K562 (cell line): ENCODE data around the gene BARX2. TPM values are rescaled to one million over a fixed set of nuclear protein-coding genes. Genes with fewer than 3 reads are reported as not detected.

ENCODE experiments used
- ATAC-seq: fragments of 200-7000 bp; cut with Tn5 transposase; 3 replicates; pipeline ENCODE4 v1.9.1; 2020; ENCODE audit warnings: moderate library complexity
- BruUV-seq: library from RNA; stranded (reverse); fragments of 400-500 nt; replicated peaks from 2 replicates; lab custom pipeline; 2021; lab: Mats Ljungman, UMichigan
- CTCF ChIA-PET: fragments of 300-600 bp; formaldehyde crosslinking; extraction: SDS; loops from one replicate; lab custom pipeline; 2021; ENCODE audit warnings: low intra/inter-chr PET ratio; lab: Yijun Ruan, JAX
- POLR2A ChIA-PET: fragments of 300-600, 350-650 bp; sonication (Branson Sonifier 250); formaldehyde crosslinking; extraction: SDS; loops from one replicate; lab custom pipeline; 2021; ENCODE audit warnings: antibody characterized with exemption, inconsistent platforms; lab: Yijun Ruan, JAX
- DNase-seq, 4 experiments: peaks; one replicate each; pipeline versions ENCODE4 v3.0.0 to v3.0.0-alpha.2; 2011 to 2018; ENCODE audit warnings: low spot score in 3 of 4, mixed read lengths in 3 of 4; ENCODE audit errors: extremely low read depth in 1 of 4
- FAIRE-seq: peaks from 2 replicates; lab custom pipeline; 2011; peaks lifted over from hg19 to GRCh38; lab: Jason Lieb, UNC
- H2AFZ ChIP-seq: 2 replicates; pipeline ENCODE4 v1.6.0; 2011; ENCODE audit warnings: low read depth, low read length, control low read depth, inconsistent platforms
- H3K27ac ChIP-seq: fragments of 200-600 bp; 3 replicates; pipeline ENCODE4 v1.8.0; 2011; ENCODE audit warnings: low read depth, mild to moderate bottlenecking, control low read depth, inconsistent platforms, low read length, moderate library complexity, mixed read lengths; ENCODE audit errors: extremely low read depth
- H3K27me3 ChIP-seq, 2 experiments: fragments of 300-600 bp in 1 of 2; 2 replicates in 1 of 2; 3 replicates in 1 of 2; pipeline versions ENCODE4 v1.6.0 to v1.8.0; 2011; ENCODE audit warnings: inconsistent platforms in 2 of 2, low read length in 2 of 2, mild to moderate bottlenecking in 1 of 2, mixed read lengths in 1 of 2, moderate library complexity in 1 of 2; ENCODE audit not compliant: control insufficient read depth in 2 of 2, insufficient read depth in 2 of 2
- H3K36me3 ChIP-seq: fragments of 300-600 bp; 3 replicates; pipeline ENCODE4 v1.8.0; 2011; ENCODE audit warnings: mild to moderate bottlenecking, low read length, inconsistent platforms; ENCODE audit not compliant: control insufficient read depth, insufficient read depth
- H3K4me1 ChIP-seq, 2 experiments: fragments of 200-600 bp in 1 of 2; replicated peaks in 1 of 2; 2 replicates in 1 of 2; 3 replicates in 1 of 2; pipeline versions ENCODE4 v1.5.1 to v1.8.0; 2011; ENCODE audit warnings: inconsistent platforms in 2 of 2, low read length in 2 of 2, mild to moderate bottlenecking in 1 of 2, mixed read lengths in 1 of 2, moderate library complexity in 1 of 2; ENCODE audit not compliant: control insufficient read depth in 2 of 2, insufficient read depth in 2 of 2
- H3K4me2 ChIP-seq: 2 replicates; pipeline ENCODE4 v1.6.1; 2011; ENCODE audit warnings: low read length, control low read depth, inconsistent platforms, mixed read lengths; ENCODE audit not compliant: insufficient read depth
- H3K4me3 ChIP-seq: fragments of 200-600 bp; sonication (generic), shearing (Covaris generic); 2 replicates; pipeline ENCODE4 v1.5.1; 2016; ENCODE audit warnings: control low read depth, inconsistent platforms
- H3K79me2 ChIP-seq: fragments of 200-600 bp; 3 replicates; pipeline ENCODE4 v1.8.0; 2011; ENCODE audit warnings: low read length, inconsistent platforms; ENCODE audit not compliant: control insufficient read depth, insufficient read depth
- H3K9ac ChIP-seq, 2 experiments: 2 replicates each; pipeline versions ENCODE4 v1.6.0 to v1.6.1; 2011; ENCODE audit warnings: low read depth in 2 of 2, low read length in 2 of 2, control low read depth in 1 of 2, inconsistent platforms in 1 of 2, mild to moderate bottlenecking in 1 of 2, mixed read lengths in 1 of 2; ENCODE audit not compliant: insufficient read depth in 1 of 2
- H3K9me1 ChIP-seq: one replicate; pipeline ENCODE4 v1.6.0; 2011; ENCODE audit warnings: inconsistent platforms, mild to moderate bottlenecking, low read length, moderate library complexity; ENCODE audit not compliant: control insufficient read depth, insufficient read depth
- H3K9me3 ChIP-seq: replicated peaks from 2 replicates; pipeline ENCODE4 v1.5.1; 2011; ENCODE audit warnings: low read depth, low read length, inconsistent platforms; ENCODE audit not compliant: control insufficient read depth, insufficient read depth
- H4K20me1 ChIP-seq: replicated peaks from 2 replicates; pipeline ENCODE4 v1.6.1; 2011; ENCODE audit warnings: low read length, inconsistent platforms, mixed read lengths; ENCODE audit not compliant: control insufficient read depth, insufficient read depth
- CEBPB ChIP-seq: fragments of 450-650 bp; IDR thresholded peaks from 2 replicates; pipeline ENCODE4 v1.6.1; 2016; ENCODE audit warnings: missing genetic modification characterization, missing compliant biosample characterization
- ELF2 ChIP-seq: fragments of 250-450 bp; sonication (Bioruptor Pico); IDR thresholded peaks from 2 replicates; pipeline ENCODE4 v1.5.0; 2021; ENCODE audit warnings: mild to moderate bottlenecking
- HMG20A ChIP-seq: fragments of 450-650 bp; formaldehyde crosslinking; conservative IDR thresholded peaks from 2 replicates; pipeline ENCODE4 v1.4.0; 2020; ENCODE audit warnings: mild to moderate bottlenecking, mixed read lengths
- PRMT5 ChIP-seq: sonication (generic); formaldehyde crosslinking; IDR thresholded peaks from 2 replicates; pipeline ENCODE4 v1.5.0; 2020; ENCODE audit warnings: missing genetic modification reagents
- RNF219 ChIP-seq: fragments of 250-450 bp; sonication (Bioruptor Pico); IDR thresholded peaks from 2 replicates; pipeline ENCODE4 v1.5.0; 2022; ENCODE audit warnings: mild to moderate bottlenecking
- SLC30A9 ChIP-seq: fragments of 250-450 bp; sonication (Bioruptor Pico); IDR thresholded peaks from 2 replicates; pipeline ENCODE4 v1.8.0; 2022; ENCODE audit warnings: mild to moderate bottlenecking, moderate library complexity
- SMARCA5 ChIP-seq: fragments of 450-650 bp; IDR thresholded peaks from 2 replicates; pipeline ENCODE4 v1.6.1; 2016
- SRSF9 ChIP-seq: fragments of 200-400 bp; formaldehyde crosslinking; IDR thresholded peaks from 2 replicates; pipeline ENCODE4 v1.6.1; 2017; ENCODE audit warnings: low read depth, low read length, borderline replicate concordance
- YY1 ChIP-seq, 3 experiments: IDR thresholded peaks; 2 replicates each; pipeline ENCODE4 v1.6.1; 2011; ENCODE audit warnings: low read length in 2 of 3, mild to moderate bottlenecking in 2 of 3, moderate library complexity in 2 of 3, borderline replicate concordance in 1 of 3, control low read depth in 1 of 3, low read depth in 1 of 3; ENCODE audit not compliant: insufficient read depth in 3 of 3, insufficient replicate concordance in 2 of 3, control insufficient read depth in 1 of 3, insufficient read length in 1 of 3; ENCODE audit errors: extremely low read depth in 1 of 3
- ZFP1 ChIP-seq: fragments of 450-650 bp; formaldehyde crosslinking; IDR thresholded peaks from 2 replicates; pipeline ENCODE4 v1.4.0; 2020; ENCODE audit warnings: mild to moderate bottlenecking, mixed read lengths
- ZNF23 ChIP-seq: fragments of 250-450 bp; sonication (Bioruptor Pico); IDR thresholded peaks from 2 replicates; pipeline ENCODE4 v1.4.0; 2020; ENCODE audit warnings: mild to moderate bottlenecking
- ZNF239 ChIP-seq: fragments of 250-450 bp; sonication (Bioruptor Pico); IDR thresholded peaks from 2 replicates; pipeline ENCODE4 v1.4.0; 2020; ENCODE audit warnings: mild to moderate bottlenecking
- ZNF253 ChIP-seq: fragments of 250-450 bp; sonication (Bioruptor Pico); conservative IDR thresholded peaks from 2 replicates; pipeline ENCODE4 v1.6.1; 2021; ENCODE audit warnings: mild to moderate bottlenecking
- ZNF699 ChIP-seq: fragments of 250-450 bp; sonication (Bioruptor Pico); IDR thresholded peaks from 2 replicates; pipeline ENCODE4 v1.8.0; 2021; ENCODE audit warnings: mild to moderate bottlenecking, moderate library complexity; ENCODE audit not compliant: insufficient replicate concordance
- ZNF79 ChIP-seq: fragments of 250-450 bp; sonication (Bioruptor Pico); IDR thresholded peaks from 2 replicates; pipeline ENCODE4 v1.4.0; 2020; ENCODE audit warnings: low read depth, mild to moderate bottlenecking, moderate library complexity
- whole genome bisulfite sequencing: fragments of 100-300 bp; shearing (Covaris generic); methylation state at CpG from one replicate; pipeline ENCODE4 v1.1.6; 2016; ENCODE audit warnings: low coverage, mixed read lengths; ENCODE audit not compliant: insufficient coverage; ENCODE audit errors: missing lambda C conversion rate; 5-methylcytosine and 5-hydroxymethylcytosine counted together
- in situ Hi-C: fragments of 300-500 bp; cut with MboI; formaldehyde crosslinking; loops from 4 replicates; pipeline ENCODE4 v1.15.0; 2018; ENCODE audit warnings: inconsistent platforms, mixed read lengths
- intact Hi-C: fragments of 100-400 bp; cut with micrococcal nuclease; formaldehyde crosslinking; loops from 2 replicates; pipeline ENCODE4 v1.14.2; 2022
- polyA plus RNA-seq, 8 experiments: library from polyadenylated mRNA; depleted of rRNA in 4 of 8; stranded (reverse) in 5 of 8; unstranded in 3 of 8; fragments of >200 nt; fragmentation: Nextera tagmentation in 2 of 8; fragmentation: Illumina TruSeq in 1 of 8; extraction: Ambion mirVana in 2 of 8; extraction: Trizol in 1 of 8; gene quantifications; 2 replicates each; pipeline versions ENCODE4 v1.2.1 to v1.2.3, GENCODE V29; 2011 to 2014; ENCODE audit warnings: inconsistent platforms in 1 of 8, missing spikeins in 1 of 8
- total RNA-seq, 7 experiments: library from RNA; depleted of rRNA in 6 of 7; stranded (reverse); fragments of >200 nt in 6 of 7; fragmentation: Illumina TruSeq in 2 of 7; extraction: Trizol in 2 of 7; gene quantifications; 2 replicates each; pipeline versions ENCODE4 v1.2.1 to v1.2.3, GENCODE V29; 2011 to 2021; ENCODE audit warnings: low replicate concordance in 1 of 7

BARX2 gene
- total and polyA plus RNA-seq, 9 of the 15 experiments (the other 6 are each of a cell fraction or from before 2014, with no cell fraction given) = not detected

GRCh38 chr11:129395883-129396282 is 20.2 kb downstream of the BARX2 start:
- CTCF ChIA-PET = no interaction called here
- POLR2A ChIA-PET = no interaction called here
- intact Hi-C loops (no loop called here), in situ Hi-C loops (no loop called here)
- Histone ChIP-seq H3K4me3 (no peak overlapping the region), H3K36me3 (no peaks in the 10 kb centered on the region), H3K4me2 (no peak overlapping the region), H3K27ac (no peak overlapping the region), H3K9ac (no peak overlapping the region), H2AFZ (no peak overlapping the region), H3K9me3 (no peaks in the 10 kb centered on the region), H3K79me2 (no peaks in the 10 kb centered on the region), H3K27me3 (peaks cover 0 to 7% of the 10 kb centered on the region in 2 experiments; a peak in 2 of 5 replicates), H3K4me1 (no peaks in the 10 kb centered on the region), H4K20me1 (no peaks in the 10 kb centered on the region), H3K9me1 (no peaks in the 10 kb centered on the region)
- BruUV-seq = no TSS peak
- DNase-seq (no peak), FAIRE-seq (no peak), ATAC-seq (no peak)
- WGBS = 2% methylated on average over 7 of the region's 7 CpGs
- TF ChIP-seq PRMT5 (CRISPR knock-in tag) (no peak), ELF2 (no peak), ZNF23 (CRISPR knock-in tag) (no peak), ZNF79 (no peak), HMG20A (CRISPR knock-in tag) (no peak), YY1 (IDR thresholded peaks at IDR 0.05; ENCODE audit: borderline replicate concordance in 1 of 3, control insufficient read depth in 1 of 3, extremely low read depth in 1 of 3, insufficient read depth in 3 of 3, insufficient read length in 1 of 3, insufficient replicate concordance in 2 of 3, low read depth in 1 of 3, low read length in 2 of 3) (no peak), RNF219 (no peak), CEBPB (tag) (no peak), ZNF239 (CRISPR knock-in tag) (no peak), SMARCA5 (no peak), ZNF253 (CRISPR knock-in tag) (no peak), SRSF9 (no peak), ZFP1 (CRISPR knock-in tag) (no peak), ZNF699 (CRISPR knock-in tag) (no peak), SLC30A9 (CRISPR knock-in tag) (no peak)
